GM19043 (cell line): Measurements from ENCODE around the gene TNFRSF18.
"Not testable (repeated sequence)": the region's sequence is repeated elsewhere in the genome, so short reads cannot be mapped to it uniquely, and the experiment has no call there.

Experiments used
- ATAC-seq: cut with Tn5 transposase; IDR thresholded peaks from one replicate; pipeline ENCODE4 v1.9.1; 2021; ENCODE audit warnings: low read depth; ENCODE audit not compliant: unreplicated experiment

TNFRSF18 gene, protein sequence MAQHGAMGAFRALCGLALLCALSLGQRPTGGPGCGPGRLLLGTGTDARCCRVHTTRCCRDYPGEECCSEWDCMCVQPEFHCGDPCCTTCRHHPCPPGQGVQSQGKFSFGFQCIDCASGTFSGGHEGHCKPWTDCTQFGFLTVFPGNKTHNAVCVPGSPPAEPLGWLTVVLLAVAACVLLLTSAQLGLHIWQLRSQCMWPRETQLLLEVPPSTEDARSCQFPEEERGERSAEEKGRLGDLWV

DNA sequence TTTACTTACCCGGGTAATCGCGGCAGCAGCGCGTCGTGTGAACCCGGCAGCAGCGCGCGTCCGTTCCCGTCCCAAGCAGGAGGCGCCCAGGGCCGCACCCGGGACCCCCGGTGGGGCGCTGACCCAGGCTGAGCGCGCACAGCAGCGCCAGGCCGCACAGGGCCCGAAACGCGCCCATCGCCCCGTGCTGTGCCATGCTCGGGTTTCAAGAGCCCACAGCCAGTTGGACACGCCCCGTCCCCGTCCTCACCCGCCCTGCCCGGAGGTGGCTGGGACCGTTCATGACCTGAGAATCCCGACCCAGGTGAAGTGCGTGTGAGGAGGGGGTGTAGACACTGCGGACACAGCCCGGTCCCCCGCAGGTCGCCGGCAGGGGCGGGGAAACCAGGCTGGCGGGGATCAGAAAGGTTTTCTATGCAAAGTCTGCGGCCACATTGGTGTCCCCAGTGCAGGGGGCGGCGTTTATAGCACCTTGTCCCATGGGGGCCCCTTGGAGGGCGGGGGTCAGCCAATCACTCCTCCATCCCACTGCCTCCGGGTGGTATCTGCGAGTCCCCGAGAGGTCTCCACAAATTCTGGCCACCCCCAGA lies at the start of gene TNFRSF18:
TNFRSF18 (minus strand) TSS at position 217 of the 590 bp plus-strand sequence; CDS start at position 196, 21 bp downstream.
- ATAC-seq: no peak

DNA sequence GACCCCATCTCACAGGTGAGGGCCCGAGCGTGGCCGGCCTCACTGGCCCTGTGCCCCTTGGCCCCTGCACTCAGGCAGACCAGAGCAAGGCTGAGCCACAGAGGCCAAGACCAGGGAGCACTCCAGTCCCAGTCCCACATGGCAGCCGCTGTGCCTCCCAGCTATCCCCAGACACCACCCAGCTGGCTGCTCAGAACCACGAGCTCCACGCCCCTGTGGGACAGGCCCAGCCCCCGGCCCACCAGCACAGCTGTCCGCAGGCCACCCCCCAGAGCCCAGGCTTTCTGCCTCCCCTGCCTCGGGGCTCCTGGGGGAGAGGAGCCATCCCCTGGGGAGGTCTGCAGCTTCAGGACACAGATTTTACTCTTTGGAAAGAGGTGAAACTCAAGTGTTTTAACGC lies 49.2 kb upstream of the TNFRSF18 start:
- no peak for ATAC-seq

DNA sequence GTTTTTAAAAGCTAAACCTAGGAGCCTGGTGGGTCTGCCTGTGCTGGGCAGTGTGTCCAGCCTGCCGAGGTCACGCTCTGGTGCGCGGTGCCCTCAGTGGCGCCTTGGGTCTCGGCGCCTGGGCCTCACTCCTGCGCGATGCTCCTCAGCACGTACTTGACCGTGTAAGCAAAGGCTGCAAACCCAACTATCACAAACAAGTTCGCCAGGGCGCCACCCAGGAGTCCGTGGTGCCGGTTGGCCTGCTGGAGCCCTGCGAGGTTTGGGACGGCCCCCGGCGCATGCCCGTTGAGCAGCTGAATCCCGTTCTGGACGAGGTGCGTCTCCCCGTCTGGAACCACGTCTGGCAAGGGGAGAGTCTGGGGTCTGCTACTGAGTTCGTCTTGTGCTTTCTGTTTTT lies 48.7 kb upstream of the TNFRSF18 start:
- no peak for ATAC-seq

DNA sequence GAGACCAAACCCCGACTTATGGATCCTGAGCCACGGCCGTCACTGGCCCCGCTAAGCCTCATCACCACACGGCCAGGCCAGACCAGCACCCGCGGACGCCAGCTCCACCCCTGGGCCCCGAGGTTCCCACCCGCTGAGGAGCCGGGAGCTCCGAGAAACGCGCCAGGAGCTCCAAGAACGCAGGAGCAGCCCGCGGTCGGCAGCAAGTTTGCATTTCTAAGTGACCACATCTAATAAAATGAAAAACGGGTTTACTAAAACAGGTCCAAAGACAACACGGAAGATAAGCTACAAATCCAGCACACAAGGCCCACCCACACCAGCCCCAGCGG lies 48.2 kb upstream of the TNFRSF18 start:
- no peak for ATAC-seq

DNA sequence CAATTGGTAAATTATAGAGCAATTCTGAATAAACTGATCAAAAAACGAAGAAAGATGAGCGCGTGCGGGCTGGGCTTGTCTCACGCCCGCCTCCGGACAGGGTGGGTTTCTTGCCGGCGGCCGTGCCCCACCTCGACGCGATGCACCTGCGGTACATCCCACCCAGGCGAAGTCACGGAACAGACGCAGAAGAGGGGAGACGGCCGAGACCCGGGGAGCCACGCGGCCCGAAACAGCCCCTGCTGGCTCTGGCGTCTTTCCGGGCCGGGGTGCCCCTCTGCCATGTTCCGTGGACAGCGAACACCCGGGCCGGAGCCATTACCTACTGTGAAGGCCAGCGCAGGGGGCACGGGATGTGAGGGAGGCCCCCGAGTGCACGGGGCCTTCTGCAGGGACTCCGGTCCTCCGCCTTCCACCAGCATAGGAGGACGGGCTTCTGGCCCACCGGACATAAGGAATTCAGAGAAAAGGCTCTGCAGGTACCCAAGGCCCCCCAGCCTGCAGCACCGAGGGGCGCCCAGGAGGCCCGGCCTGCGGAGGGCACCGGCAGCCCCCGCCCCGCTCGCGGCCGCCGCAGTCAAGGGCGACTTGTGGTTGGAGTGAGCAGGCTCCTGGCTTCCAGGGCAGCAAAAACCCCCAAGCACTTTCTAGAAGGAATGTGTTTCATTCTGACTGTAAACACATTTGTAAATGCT lies 47.7 kb upstream of the TNFRSF18 start:
- no peak for ATAC-seq

DNA sequence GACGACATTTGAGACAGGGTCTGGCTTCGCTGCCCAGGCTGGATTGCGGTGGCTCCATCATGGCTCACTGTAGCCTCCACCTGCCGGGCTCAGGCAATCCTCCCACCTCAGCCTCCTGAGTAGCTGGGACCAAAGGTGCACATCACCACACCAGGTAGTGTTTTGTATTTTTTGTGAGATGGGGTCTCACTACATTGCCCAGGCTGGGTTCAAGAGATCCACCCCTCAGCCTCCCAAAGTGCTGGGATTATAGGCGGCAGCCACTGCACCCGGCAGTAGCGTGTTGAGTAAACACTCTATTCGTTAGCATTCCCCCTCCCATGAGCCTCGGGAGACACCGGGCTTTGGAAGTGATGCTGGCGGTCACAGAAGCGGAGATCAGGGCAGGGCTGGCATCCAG lies 46.9 kb upstream of the TNFRSF18 start:
- ATAC-seq: no peak

DNA sequence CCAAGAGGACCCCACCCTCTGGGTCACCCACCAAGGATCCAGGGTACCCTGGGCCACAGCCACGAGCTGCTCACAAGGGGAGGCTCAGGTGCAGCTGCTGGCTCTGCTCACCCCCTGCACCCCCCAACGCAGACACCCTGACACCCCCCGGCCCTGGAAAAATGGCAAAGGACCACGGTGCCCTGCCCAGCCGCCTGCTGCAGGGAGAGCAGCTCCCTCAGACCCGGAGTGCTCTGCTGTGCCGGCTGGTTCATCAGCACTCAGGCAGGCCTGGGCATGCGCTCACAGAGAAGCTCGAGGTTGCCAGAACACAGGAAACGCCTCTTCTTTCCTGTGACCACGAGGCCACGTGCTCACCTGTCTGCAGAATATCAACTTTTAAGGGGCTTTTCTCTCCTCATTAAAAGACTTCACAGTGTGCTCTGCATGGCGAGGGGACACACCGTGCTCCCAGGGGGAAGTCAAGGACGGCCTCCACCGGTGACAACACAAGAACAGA lies 44.4 kb upstream of the TNFRSF18 start:
- peak; percentile 63 for ATAC-seq

DNA sequence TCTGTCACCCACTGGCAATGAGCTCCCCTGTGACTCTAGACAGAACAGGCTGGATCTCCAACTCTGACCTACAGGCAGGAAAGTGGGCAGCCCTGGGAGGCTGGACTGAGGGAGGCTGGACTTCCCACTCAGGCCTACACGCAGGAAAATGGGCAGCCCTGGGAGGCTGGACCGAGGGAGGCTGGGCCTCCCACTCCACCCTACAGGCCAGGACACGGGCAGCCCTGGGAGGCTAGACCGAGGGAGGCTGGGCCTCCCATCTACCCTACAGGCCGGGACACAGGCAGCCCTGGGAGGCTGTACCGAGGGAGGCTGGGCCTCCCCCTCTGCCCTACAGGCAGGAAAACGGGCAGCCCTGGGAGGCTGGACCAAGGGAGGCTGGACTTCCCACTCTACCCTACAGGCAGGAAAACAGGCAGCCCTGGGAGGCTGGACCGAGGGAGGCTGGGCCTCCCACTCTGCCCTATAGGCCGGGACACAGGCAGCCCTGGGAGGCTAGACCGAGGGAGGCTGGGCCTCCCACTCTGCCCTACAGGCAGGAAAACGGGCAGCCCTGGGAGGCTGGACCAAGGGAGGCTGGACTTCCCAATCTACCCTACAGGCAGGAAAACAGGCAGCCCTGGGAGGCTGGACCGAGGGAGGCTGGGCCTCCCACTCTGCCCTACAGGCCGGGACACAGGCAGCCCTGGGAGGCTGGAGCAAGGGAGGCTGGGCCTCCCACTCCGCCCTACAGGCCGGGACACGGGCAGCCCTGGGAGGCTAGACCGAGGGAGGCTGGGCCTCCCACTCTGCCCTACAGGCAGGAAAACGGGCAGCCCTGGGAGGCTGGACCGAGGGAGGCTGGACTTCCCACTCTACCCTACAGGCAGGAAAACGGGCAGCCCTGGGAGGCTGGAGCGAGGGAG lies 41.9 kb upstream of the TNFRSF18 start:
- not testable (repeated sequence) for ATAC-seq

DNA sequence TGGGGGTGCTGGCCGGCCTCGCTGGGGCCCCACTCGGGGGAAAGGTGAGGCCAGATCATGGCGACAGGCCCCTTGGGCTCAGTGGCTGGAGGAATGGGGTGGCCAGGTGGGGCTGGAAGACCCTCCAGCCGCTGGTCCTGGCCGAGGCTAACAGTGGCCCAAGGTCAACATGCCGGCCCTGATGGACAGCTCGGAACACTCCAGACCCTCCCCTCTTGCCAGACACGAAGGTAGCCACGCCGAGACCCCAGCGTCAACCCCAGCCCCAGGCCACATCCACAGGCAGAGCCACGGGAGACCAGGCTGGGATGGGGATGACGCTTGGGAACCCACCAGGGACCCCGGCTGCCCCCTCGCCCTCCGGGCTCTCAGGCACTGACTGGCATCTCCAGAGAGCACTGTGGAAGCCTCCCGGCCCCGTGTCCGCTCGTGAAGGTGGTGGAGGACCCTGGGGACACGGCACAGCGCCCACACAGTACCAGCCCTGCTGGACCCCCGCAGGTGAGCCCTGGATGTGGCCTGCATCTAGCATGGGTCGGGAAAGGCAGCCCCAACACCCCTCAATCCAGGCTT lies 41.0 kb upstream of the TNFRSF18 start:
- no peak for ATAC-seq

DNA sequence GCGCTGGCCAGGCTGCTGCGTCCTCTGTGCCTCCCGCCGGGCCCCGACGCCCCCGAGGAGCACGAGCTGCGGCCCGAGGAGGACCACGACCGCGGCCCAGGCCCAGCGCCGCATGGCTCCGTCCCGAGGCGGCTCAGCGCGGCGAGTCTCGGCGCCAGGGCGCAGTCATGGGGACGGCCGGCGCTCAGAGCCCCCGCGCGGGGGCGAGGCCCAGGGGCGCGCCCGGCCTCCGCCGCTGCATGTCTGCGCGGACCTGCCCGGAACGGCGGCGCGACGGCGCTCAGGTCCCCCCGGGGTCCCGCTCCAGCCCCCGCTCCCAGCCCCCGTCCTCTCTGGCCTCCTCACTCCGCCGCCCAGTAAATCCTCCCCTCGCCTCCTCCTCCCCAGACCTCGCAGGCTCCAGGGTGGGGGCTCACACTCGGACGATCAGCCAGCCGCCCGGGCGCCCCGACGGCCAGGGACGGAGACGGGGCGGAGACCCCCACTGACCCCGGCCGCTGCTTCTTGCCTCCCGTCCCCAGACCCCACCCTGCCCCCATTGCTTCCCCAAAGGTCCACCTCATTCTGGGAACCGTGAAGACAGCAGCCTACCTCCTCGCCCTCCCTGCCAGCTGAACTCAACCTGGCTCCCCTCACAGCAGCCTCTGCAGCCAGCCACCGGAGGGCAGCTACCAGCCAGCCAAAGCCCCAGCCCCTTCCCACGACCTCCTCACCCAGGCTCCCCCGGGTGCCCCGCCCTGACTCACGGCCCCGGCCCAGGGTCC lies 40.4 kb upstream of the TNFRSF18 start, which contains the start of gene C1QTNF12:
C1QTNF12 (minus strand) TSS at position 146 of the 764 bp plus-strand sequence; CDS start at position 114, 32 bp downstream.
- no peak for ATAC-seq

DNA sequence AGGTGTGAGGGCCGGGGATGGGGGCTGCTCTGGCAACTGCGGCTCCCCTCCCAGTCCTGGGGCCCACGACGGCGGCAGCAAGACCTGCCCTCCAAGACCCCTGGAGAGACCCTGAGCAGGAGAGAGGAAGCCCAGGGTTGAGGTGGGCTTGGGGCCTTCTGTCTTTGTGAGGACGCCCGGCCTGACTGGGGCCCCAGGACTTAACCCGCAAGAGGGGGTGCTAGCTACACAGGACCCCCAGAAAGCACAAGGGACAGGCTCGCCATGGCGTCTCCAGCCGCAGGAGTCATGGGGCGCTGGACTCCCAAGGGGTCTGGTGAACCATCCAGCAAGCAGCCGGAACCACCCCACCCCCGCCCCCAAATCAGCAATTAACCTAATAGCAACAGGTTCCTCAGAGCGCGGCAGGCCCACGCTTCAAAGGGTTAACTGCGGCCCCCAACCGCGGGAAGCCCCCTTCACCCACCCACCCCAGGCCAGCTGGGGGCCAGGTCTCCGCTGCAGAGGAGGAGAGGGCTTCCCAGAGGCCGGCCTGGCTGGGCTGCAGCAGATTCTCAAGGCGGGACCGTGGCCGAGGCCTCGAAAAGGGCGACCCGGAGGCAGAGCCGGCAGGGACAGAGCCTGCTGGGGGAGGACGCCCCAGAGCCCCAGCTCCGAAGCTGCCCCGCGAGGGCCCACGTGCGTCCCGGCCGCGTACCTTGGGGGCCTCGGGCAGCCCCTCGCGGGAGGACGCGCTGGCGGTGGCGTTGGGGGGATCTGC lies 39.6 kb upstream of the TNFRSF18 start:
- ATAC-seq: no peak

DNA sequence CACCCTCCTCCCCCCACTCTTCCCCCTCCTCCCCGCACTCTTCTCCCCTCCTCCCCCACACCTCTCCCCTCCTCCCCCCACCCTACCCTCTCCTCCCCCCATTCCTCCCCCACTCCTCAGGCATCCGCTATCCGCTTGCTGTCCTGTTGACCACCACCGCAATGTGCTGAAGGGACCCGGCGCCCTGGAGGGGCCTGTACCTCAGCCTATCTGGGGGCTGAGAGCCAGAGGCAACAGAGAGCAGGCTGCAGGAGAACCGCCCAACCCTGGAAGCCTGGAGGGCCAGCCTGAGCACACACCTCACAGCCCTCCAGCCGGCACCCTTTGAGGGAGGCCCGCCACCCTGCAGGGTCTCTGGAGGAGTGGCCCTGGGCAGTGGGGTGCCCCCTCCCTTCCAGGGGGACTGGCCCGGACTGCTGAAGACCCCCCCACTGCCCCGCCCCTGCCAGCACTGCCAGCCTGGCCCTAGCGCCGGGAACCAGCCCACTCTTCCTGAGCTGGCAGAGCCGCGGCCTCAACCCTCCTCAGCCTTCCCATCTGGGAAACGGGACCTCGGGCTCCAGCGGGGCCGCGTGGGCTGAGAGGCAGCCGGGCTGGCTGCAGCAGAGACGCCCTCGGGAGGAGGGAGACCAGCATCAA lies 38.9 kb upstream of the TNFRSF18 start:
- ATAC-seq: no peak

DNA sequence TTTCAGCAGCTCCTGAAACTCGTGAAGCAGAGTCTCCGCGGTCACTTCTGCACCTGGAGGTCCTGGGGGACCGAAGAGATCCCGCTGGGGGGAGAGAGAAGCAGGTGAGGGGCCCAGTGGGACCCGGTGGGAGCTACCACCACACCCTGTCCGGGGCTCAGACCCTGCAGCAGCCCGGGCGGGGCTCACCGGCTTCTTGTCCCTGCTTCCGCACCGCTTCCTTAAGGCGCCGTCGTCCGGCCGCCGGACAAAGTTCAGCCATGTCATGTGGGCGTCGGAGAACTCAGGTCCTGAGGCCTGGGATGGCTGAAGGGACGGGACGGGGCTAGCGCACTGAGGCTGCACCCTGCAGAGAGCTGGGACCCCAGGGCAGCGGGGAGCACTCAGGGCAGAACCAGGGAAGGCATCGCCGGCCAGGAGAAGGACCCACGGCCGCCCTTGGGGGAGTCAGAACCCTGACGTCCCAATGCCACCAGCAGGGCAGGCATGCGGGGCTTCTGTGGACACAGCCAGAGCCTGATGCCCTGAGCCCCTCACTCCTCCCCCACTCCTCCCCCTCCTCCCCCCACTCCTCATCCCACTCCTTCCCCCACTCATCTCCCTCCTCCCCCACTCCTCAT lies 37.9 kb upstream of the TNFRSF18 start:
- no peak for ATAC-seq

DNA sequence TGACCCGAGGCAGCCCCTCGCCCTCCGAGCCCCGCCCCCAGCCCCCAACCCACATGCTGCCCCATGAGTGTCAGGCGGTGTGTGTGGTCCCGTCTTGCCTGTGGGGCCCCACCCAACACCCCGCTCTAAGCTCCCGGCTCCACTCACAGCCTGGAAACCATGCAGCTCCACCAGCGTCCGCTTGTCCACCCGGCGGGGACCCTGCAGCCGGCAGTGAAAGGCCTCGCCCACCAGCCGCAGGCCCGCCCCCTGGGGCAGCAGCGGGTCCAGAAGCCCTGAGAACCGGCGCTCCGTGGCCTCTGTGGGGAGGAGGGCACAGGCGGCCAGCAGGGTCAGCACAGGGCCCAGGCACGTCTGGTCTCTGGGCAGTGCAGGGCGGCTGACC lies 37.4 kb upstream of the TNFRSF18 start:
- no peak for ATAC-seq

DNA sequence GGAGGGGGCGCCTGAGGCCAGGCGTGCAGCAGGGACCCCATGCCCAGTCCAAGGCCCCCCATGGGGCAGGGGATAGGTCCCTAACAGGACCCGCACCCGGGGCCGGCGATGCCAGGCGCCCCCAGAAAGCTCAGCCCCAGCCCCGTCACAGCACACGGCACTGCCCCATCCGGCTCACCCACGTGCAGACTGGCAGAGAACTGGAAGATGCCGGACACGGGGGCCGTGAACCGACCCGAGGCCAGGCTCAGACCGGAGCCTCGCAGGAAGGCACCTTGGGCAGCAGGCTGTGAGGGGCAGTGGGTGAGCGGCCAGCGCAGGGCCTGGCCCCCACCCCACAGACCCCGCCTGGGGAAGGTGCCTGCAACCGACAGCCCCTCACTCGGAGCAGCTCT lies 36.9 kb upstream of the TNFRSF18 start:
- no peak for ATAC-seq

DNA sequence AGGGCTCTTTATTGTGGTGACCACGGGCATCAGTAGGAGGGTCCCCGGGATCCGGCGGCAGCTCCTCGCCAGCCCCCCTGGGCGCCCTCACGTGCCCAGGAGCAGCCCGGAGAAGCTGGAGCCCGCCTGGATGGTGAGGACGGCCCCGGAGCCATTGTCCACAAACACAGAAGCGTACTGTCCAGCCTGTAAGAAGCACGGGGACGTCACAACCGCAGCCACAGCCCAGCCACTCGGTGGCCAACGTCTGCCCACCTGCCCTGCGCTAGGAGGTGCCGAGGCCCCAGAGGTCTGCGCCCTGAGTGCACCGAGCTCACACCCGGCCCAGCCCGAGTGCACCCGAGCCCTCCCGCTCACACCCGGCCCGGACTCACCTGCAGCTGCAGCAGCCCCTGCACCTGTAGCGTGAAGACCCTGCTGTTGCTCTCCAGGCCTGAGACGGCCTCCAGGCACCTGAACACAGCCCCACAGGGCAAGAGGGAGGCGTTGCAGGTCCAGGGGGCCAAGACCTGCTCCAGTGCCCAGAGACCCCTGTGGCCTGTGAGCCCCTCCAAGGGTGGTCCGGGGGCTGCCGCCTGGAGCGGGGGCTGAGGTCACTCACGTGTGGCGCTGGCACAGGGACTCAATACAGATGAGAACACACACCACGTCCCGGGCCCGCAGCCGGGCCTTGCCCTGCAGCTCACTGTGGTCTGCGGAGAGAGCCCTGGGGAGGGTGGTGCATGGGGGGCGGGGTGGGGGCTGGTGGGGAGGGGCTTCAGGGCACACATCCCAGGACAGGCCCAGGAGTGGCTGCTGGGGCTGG lies 36.3 kb upstream of the TNFRSF18 start:
- no peak for ATAC-seq

DNA sequence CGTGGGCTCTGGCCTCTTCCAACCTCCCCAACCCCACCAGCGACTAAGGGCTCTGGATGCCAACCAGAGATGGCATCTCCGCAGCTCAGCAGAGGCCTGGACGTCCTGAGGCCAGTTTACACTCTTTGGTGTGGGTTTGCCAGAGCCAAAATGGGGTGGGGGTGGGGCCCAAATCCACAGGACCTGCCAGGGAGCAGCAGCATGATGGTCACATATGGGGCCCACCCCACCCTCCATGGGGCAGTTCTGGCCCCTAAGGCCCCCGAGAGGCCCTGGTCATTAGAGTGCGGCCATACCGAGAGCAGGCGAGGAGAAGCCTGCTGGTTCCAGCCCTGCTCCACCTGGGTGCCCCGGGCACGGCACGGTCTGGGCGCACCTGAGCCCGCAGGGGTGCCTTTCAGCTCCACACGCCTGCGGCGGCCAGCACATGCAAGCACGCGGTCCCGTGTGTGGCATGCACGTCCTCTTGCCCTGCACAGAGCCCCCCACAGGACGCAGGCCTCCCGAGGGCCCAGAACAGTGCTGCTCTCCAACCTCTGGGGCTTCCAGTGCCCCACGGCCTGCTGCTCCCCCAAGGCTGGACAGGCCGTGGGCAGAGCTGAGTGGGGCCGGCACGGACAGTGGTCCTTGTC lies 35.3 kb upstream of the TNFRSF18 start:
- no peak for ATAC-seq
